Gastrocnemius medialis (tissue), 4 donors: ENCODE data around the gene PTPA. TPM values are rescaled to one million over a fixed set of nuclear protein-coding genes. Genes with fewer than 3 reads are reported as not detected.
"Not testable (repeated sequence)": the region's sequence is repeated elsewhere in the genome, so short reads cannot be mapped to it uniquely, and the experiment has no call there.

Experiments
- ATAC-seq, 2 donors: fragments of 150-250 bp; one replicate each; pipeline ENCODE4 v1.9.1; 2016
- DNase-seq, 2 donors: peaks; one replicate each; pipeline ENCODE4 v3.0.0-alpha.2; 2019
- H3K27ac ChIP-seq, 4 donors: fragments of 200-600 bp; sonication (generic); 1 replicate in 1 of 4; 2 replicates in 3 of 4; pipeline ENCODE4 v1.5.1; 2016 to 2018; ENCODE audit warnings: mild to moderate bottlenecking in 2 of 4, moderate library complexity in 1 of 4
- H3K27me3 ChIP-seq, 3 donors: fragments of 200-600 bp; sonication (generic) in 2 of 3; 1 replicate in 1 of 3; 2 replicates in 2 of 3; pipeline versions ENCODE4 v1.5.1 to v1.6.0; 2016 to 2019; ENCODE audit warnings: mild to moderate bottlenecking in 1 of 3, moderate library complexity in 1 of 3
- H3K36me3 ChIP-seq, 2 donors: fragments of 200-600 bp; sonication (generic) in 1 of 2; one replicate each; pipeline ENCODE4 v1.5.1; 2017 to 2018
- H3K4me1 ChIP-seq, 2 donors: fragments of 200-600 bp; sonication (generic) in 1 of 2; one replicate each; pipeline ENCODE4 v1.5.1; 2016 to 2017; ENCODE audit warnings: mild to moderate bottlenecking in 2 of 2
- H3K4me3 ChIP-seq, 4 donors: fragments of 200-600 bp; sonication (generic) in 3 of 4; 1 replicate in 1 of 4; 2 replicates in 3 of 4; pipeline ENCODE4 v1.5.1; 2016 to 2019; ENCODE audit warnings: mild to moderate bottlenecking in 2 of 4
- H3K9me3 ChIP-seq, 3 donors: fragments of 200-600 bp; sonication (generic) in 2 of 3; 1 replicate in 1 of 3; 2 replicates in 2 of 3; pipeline ENCODE4 v1.5.1; 2016 to 2019
- CTCF ChIP-seq, 5 experiments: fragments of 450-650 bp in 3 of 5; fragments of 200-600 bp in 2 of 5; sonication (generic) in 2 of 5; IDR thresholded peaks in 4 of 5; conservative IDR thresholded peaks in 1 of 5; 1 replicate in 4 of 5; 2 replicates in 1 of 5; pipeline ENCODE4 v1.5.1; 2016 to 2019; ENCODE audit warnings: antibody characterized with exemption in 5 of 5, mild to moderate bottlenecking in 3 of 5, moderate library complexity in 3 of 5
- POLR2A ChIP-seq, 2 donors: fragments of 450-650 bp; IDR thresholded peaks; one replicate each; pipeline ENCODE4 v1.6.1; 2017; ENCODE audit warnings: antibody characterized with exemption in 2 of 2, mild to moderate bottlenecking in 2 of 2, moderate library complexity in 2 of 2
- in situ Hi-C, 4 donors: fragments of 200-750 bp; cut with MboI; loops; one replicate each; pipeline versions ENCODE4 v1.15.0 to v1.8.0; 2017; ENCODE audit warnings: low sequenced_read_pairs in 4 of 4
- intact Hi-C: fragments of 100-400 bp; cut with DNase I; formaldehyde crosslinking; loops from one replicate; pipeline ENCODE4 v1.15.1; 2023; ENCODE audit warnings: low total_unique reads
- total RNA-seq, 4 donors: library from RNA; depleted of rRNA; stranded (reverse); fragments of >200 nt; gene quantifications; one replicate each; pipeline versions ENCODE4 v1.1.0 to v1.2.3, GENCODE V29; 2016

Gene PTPA
- total RNA-seq, 4 donors from 2014 or later, result 37.6 to 71.6 (median 53.5) TPM

- in situ Hi-C loops (no loop called here), intact Hi-C loops (no loop called here)
- no peak for ATAC-seq
- Histone ChIP-seq H3K27me3 (no peaks in the 10 kb centered on the region), H3K4me1 (peaks cover 0 to 9% of the 10 kb centered on the region in 2 donors), H3K4me3 (no peak overlapping the region), H3K9me3 (no peaks in the 10 kb centered on the region), H3K27ac (no peak overlapping the region), H3K36me3 (no peaks in the 10 kb centered on the region)
- no peak for DNase-seq
- TF ChIP-seq CTCF (IDR thresholded peaks at IDR 0.05 in 4 of 5, conservative IDR thresholded peaks at IDR 0.05 in 1 of 5) (no peak), POLR2A (IDR thresholded peaks at IDR 0.05) (no peak)
These were observed 49.7 kb downstream of the PTPA start for GRCh38 chr9:129160712-129161533.

GRCh38 chr9:129161534-129161837 is 50.3 kb downstream of the PTPA start:
- Histone ChIP-seq H3K27me3 (no peaks in the 10 kb centered on the region), H3K36me3 (no peaks in the 10 kb centered on the region), H3K27ac (no peak overlapping the region), H3K4me3 (no peak overlapping the region), H3K4me1 (peaks cover 2 to 9% of the 10 kb centered on the region in 2 donors), H3K9me3 (no peaks in the 10 kb centered on the region)
- intact Hi-C loops (no loop called here), in situ Hi-C loops (no loop called here)
- DNase-seq (no peak), ATAC-seq (no peak)
- TF ChIP-seq CTCF (IDR thresholded peaks at IDR 0.05 in 4 of 5, conservative IDR thresholded peaks at IDR 0.05 in 1 of 5) (no peak), POLR2A (IDR thresholded peaks at IDR 0.05) (no peak)

GRCh38 chr9:129162497-129163197 is 51.4 kb downstream of the PTPA start:
- H3K4me1 ChIP-seq, result peaks cover 9 to 14% of the 10 kb centered on the region in 2 donors
- no peaks in the 10 kb centered on the region for H3K9me3 ChIP-seq
- ATAC-seq (no peak), DNase-seq (no peak)
- TF ChIP-seq POLR2A (IDR thresholded peaks at IDR 0.05) (no peak), CTCF (IDR thresholded peaks at IDR 0.05 in 4 of 5, conservative IDR thresholded peaks at IDR 0.05 in 1 of 5) (no peak)
- H3K27me3 ChIP-seq, result no peaks in the 10 kb centered on the region
- in situ Hi-C loops (no loop called here), intact Hi-C loops (no loop called here)
- H3K27ac ChIP-seq, result no peak overlapping the region
- no peak overlapping the region for H3K4me3 ChIP-seq
- no peaks in the 10 kb centered on the region for H3K36me3 ChIP-seq

GRCh38 chr9:129163198-129163670 is 52.0 kb downstream of the PTPA start:
- H3K9me3 ChIP-seq, H3K4me3 ChIP-seq, ATAC-seq, intact Hi-C loops, H3K27me3 ChIP-seq, in situ Hi-C loops, H3K36me3 ChIP-seq, DNase-seq: not testable (repeated sequence)
- H3K4me1 ChIP-seq, result peaks cover 14 to 20% of the 10 kb centered on the region in 2 donors
- peak overlapping the region in 2 of 4 donors; percentile 56 to 59 for H3K27ac ChIP-seq

- in situ Hi-C loops, result no loop called here
- TF ChIP-seq POLR2A (IDR thresholded peaks at IDR 0.05), result no peak
- TF ChIP-seq CTCF (IDR thresholded peaks at IDR 0.05 in 4 of 5, conservative IDR thresholded peaks at IDR 0.05 in 1 of 5), result no peak
- no peak for ATAC-seq
These were observed 52.5 kb downstream of the PTPA start for GRCh38 chr9:129163753-129164152.

More at GRCh38 chr9:129163753-129164152, 52.5 kb downstream of the PTPA start:
- no peak overlapping the region for H3K4me3 ChIP-seq
- H3K36me3 ChIP-seq, result no peaks in the 10 kb centered on the region
- H3K27me3 ChIP-seq, result no peaks in the 10 kb centered on the region
- H3K9me3 ChIP-seq, result no peaks in the 10 kb centered on the region
- intact Hi-C loops, result no loop called here
- H3K4me1 ChIP-seq, result peaks cover 15 to 20% of the 10 kb centered on the region in 2 donors
- DNase-seq, result no peak
- H3K27ac ChIP-seq, result peak overlapping the region; percentile 40 to 59 (median 48)
